Neural cell (in vitro differentiated cells): Measurements from ENCODE around the gene UMPS. TPM values are rescaled to one million over a fixed set of nuclear protein-coding genes. Genes with fewer than 3 reads are reported as not detected.

ENCODE experiments used
- H2AFZ ChIP-seq: fragments of 200-600, 300-800 bp; sonication (generic), shearing (Covaris generic); 2 replicates; pipeline ENCODE4 v1.6.0; 2014; ENCODE audit warnings: low read depth, mild to moderate bottlenecking, antibody characterized with exemption, low read length, moderate library complexity
- H3F3A ChIP-seq: fragments of 200-600 bp; shearing (Covaris generic); 2 replicates; pipeline ENCODE4 v1.6.1; 2016; ENCODE audit warnings: mild to moderate bottlenecking, moderate library complexity, mixed read lengths, antibody characterized with exemption, low read length; ENCODE audit not compliant: insufficient read depth, poor library complexity, severe bottlenecking
- H3K27ac ChIP-seq: fragments of 200-600, 300-800 bp; sonication (generic), shearing (Covaris generic); 2 replicates; pipeline ENCODE4 v1.5.1; 2014; ENCODE audit warnings: mild to moderate bottlenecking, low read length, moderate library complexity
- H3K27me3 ChIP-seq: fragments of 300-800, 200-600 bp; sonication (generic), shearing (Covaris generic); 2 replicates; pipeline ENCODE4 v1.6.0; 2014; ENCODE audit warnings: mild to moderate bottlenecking, low read depth, low read length, moderate library complexity; ENCODE audit not compliant: insufficient read depth
- H3K36me3 ChIP-seq: fragments of 300-800, 200-600 bp; sonication (generic), shearing (Covaris generic); 2 replicates; pipeline ENCODE4 v1.5.1; 2014; ENCODE audit warnings: mild to moderate bottlenecking, antibody characterized with exemption, low read length, moderate library complexity; ENCODE audit not compliant: insufficient read depth
- H3K4me2 ChIP-seq: fragments of 300-800, 200-600 bp; sonication (generic), shearing (Covaris generic); 2 replicates; pipeline ENCODE4 v1.6.0; 2014; ENCODE audit warnings: mild to moderate bottlenecking, low read length
- H3K4me3 ChIP-seq: fragments of 300-800, 200-600 bp; sonication (generic), shearing (Covaris generic); 2 replicates; pipeline ENCODE4 v1.5.1; 2014; ENCODE audit warnings: mild to moderate bottlenecking, low read length, moderate library complexity
- H3K79me2 ChIP-seq: fragments of 200-600 bp; shearing (Covaris generic); replicated peaks from 2 replicates; pipeline ENCODE4 v1.6.0; 2014; ENCODE audit warnings: mild to moderate bottlenecking, low read length, moderate library complexity; ENCODE audit not compliant: insufficient read depth
- H3K9ac ChIP-seq: fragments of 300-800, 200-600 bp; sonication (generic), shearing (Covaris generic); 2 replicates; pipeline ENCODE4 v1.6.1; 2016; ENCODE audit warnings: mild to moderate bottlenecking, low read length, mixed read lengths
- H3K9me2 ChIP-seq: fragments of 200-600 bp; shearing (Covaris generic); 2 replicates; pipeline ENCODE4 v1.6.1; 2016; ENCODE audit warnings: mild to moderate bottlenecking, low read length, mixed read lengths; ENCODE audit not compliant: insufficient read depth
- H3K9me3 ChIP-seq: fragments of 200-600, 300-800 bp; sonication (generic), shearing (Covaris generic); 2 replicates; pipeline ENCODE4 v1.6.1; 2016; ENCODE audit warnings: mild to moderate bottlenecking, mixed run types, low read length, moderate library complexity, mixed read lengths
- H4K20me1 ChIP-seq: fragments of 200-600 bp; shearing (Covaris generic); 2 replicates; pipeline ENCODE4 v1.6.1; 2016; ENCODE audit warnings: mild to moderate bottlenecking, mixed run types; ENCODE audit not compliant: insufficient read depth
- CTCF ChIP-seq: fragments of 450-650 bp; IDR thresholded peaks from 2 replicates; pipeline ENCODE4 v1.5.1; 2014; ENCODE audit warnings: antibody characterized with exemption, mild to moderate bottlenecking, moderate library complexity; ENCODE audit not compliant: poor library complexity, severe bottlenecking
- EP300 ChIP-seq: fragments of 450-650 bp; conservative IDR thresholded peaks from 2 replicates; pipeline ENCODE4 v1.6.1; 2014; ENCODE audit warnings: antibody characterized with exemption, mild to moderate bottlenecking, moderate library complexity; ENCODE audit not compliant: poor library complexity, severe bottlenecking
- EZH2 ChIP-seq: fragments of 200-600, 300-800 bp; shearing (Covaris generic), sonication (generic); IDR thresholded peaks from 2 replicates; pipeline ENCODE4 v1.6.1; 2014; ENCODE audit warnings: antibody characterized with exemption, low read length, borderline replicate concordance, mild to moderate bottlenecking; ENCODE audit not compliant: insufficient read depth, poor library complexity, severe bottlenecking
- MXI1 ChIP-seq: fragments of 450-650 bp; conservative IDR thresholded peaks from 2 replicates; pipeline ENCODE4 v1.6.1; 2014; ENCODE audit warnings: antibody characterized with exemption, mild to moderate bottlenecking; ENCODE audit not compliant: poor library complexity, severe bottlenecking
- POLR2AphosphoS5 ChIP-seq: IDR thresholded peaks from 2 replicates; pipeline ENCODE4 v1.6.1; 2012
- RAD21 ChIP-seq: fragments of 450-650 bp; conservative IDR thresholded peaks from 2 replicates; pipeline ENCODE4 v1.6.1; 2014; ENCODE audit warnings: antibody characterized with exemption, mild to moderate bottlenecking, moderate library complexity
- REST ChIP-seq: IDR thresholded peaks from 2 replicates; pipeline ENCODE4 v1.6.1; 2012; ENCODE audit warnings: borderline replicate concordance
- SMC3 ChIP-seq: fragments of 450-650 bp; conservative IDR thresholded peaks from 2 replicates; pipeline ENCODE4 v1.6.1; 2014; ENCODE audit warnings: antibody characterized with exemption, mild to moderate bottlenecking, moderate library complexity; ENCODE audit not compliant: poor library complexity
- TAF1 ChIP-seq: IDR thresholded peaks from 2 replicates; pipeline ENCODE4 v1.6.1; 2012; ENCODE audit warnings: low read depth
- polyA plus RNA-seq: library from polyadenylated mRNA; depleted of rRNA; stranded (reverse); fragments of >200 nt; gene quantifications from 2 replicates; pipeline ENCODE4 v1.2.3, GENCODE V29; 2014

Gene UMPS
- polyA plus RNA-seq, 1 donor from 2014 or later = 22.5 TPM

GRCh38 chr3:124763644-124764358 lies 33.5 kb downstream of the UMPS start:
- H4K20me1 ChIP-seq = no peaks in the 10 kb centered on the region
- no peaks in the 10 kb centered on the region for H3F3A ChIP-seq
- no peak overlapping the region for H3K4me3 ChIP-seq
- H2AFZ ChIP-seq = no peak overlapping the region
- no peak overlapping the region for H3K27ac ChIP-seq
- H3K9me2 ChIP-seq = no peaks in the 10 kb centered on the region
- TF ChIP-seq TAF1 = no peak
- TF ChIP-seq MXI1 = no peak
- no peak for TF ChIP-seq POLR2AphosphoS5
- no peak for TF ChIP-seq EZH2
- TF ChIP-seq EP300 = no peak
- TF ChIP-seq RAD21 = no peak
- no peak for TF ChIP-seq CTCF
- no peak for TF ChIP-seq REST
- no peak for TF ChIP-seq SMC3
- no peaks in the 10 kb centered on the region for H3K79me2 ChIP-seq
- no peaks in the 10 kb centered on the region for H3K9me3 ChIP-seq
- H3K27me3 ChIP-seq = no peaks in the 10 kb centered on the region
- no peak overlapping the region for H3K4me2 ChIP-seq
- H3K36me3 ChIP-seq = no peaks in the 10 kb centered on the region
- H3K9ac ChIP-seq = no peak overlapping the region

- Histone ChIP-seq H3K9me2 (no peaks in the 10 kb centered on the region), H3K27me3 (no peaks in the 10 kb centered on the region), H3K4me2 (no peak overlapping the region), H3K9me3 (no peaks in the 10 kb centered on the region), H2AFZ (no peak overlapping the region), H3F3A (no peaks in the 10 kb centered on the region), H3K4me3 (no peak overlapping the region), H3K27ac (no peak overlapping the region), H4K20me1 (no peaks in the 10 kb centered on the region), H3K36me3 (no peaks in the 10 kb centered on the region), H3K79me2 (no peaks in the 10 kb centered on the region), H3K9ac (no peak overlapping the region)
- TF ChIP-seq EP300 (no peak), RAD21 (no peak), CTCF (no peak), MXI1 (no peak), EZH2 (no peak), REST (no peak), TAF1 (no peak), SMC3 (no peak), POLR2AphosphoS5 (no peak)
Observed at GRCh38 chr3:124764746-124765145, 34.5 kb downstream of the UMPS start.
